Lung (tissue), 12 donors: ENCODE data around the gene MRPL2. TPM values are rescaled to one million over a fixed set of nuclear protein-coding genes. Genes with fewer than 3 reads are reported as not detected.

ENCODE experiments used
- ATAC-seq: fragments of 200-7000 bp; cut with Tn5 transposase; one replicate; pipeline ENCODE4 v1.9.1; 2020; ENCODE audit warnings: moderate number of reproducible peaks; ENCODE audit not compliant: insufficient read depth, low FRiP score
- DNase-seq, 3 donors: peaks; one replicate each; pipeline ENCODE4 v3.0.0-alpha.2; 2013 to 2017
- H3K27ac ChIP-seq, 2 donors: one replicate each; pipeline ENCODE4 v1.5.1; 2013; ENCODE audit warnings: mild to moderate bottlenecking in 2 of 2, moderate library complexity in 2 of 2, control low read depth in 1 of 2, inconsistent platforms in 1 of 2, low read depth in 1 of 2, low read length in 1 of 2
- H3K27me3 ChIP-seq, 3 donors: one replicate each; pipeline ENCODE4 v1.5.1; 2013; ENCODE audit warnings: low read length in 2 of 3; ENCODE audit not compliant: control insufficient read depth in 3 of 3, insufficient read depth in 3 of 3
- H3K36me3 ChIP-seq, 4 donors: one replicate each; pipeline ENCODE4 v1.5.1; 2013; ENCODE audit warnings: low read length in 4 of 4, mild to moderate bottlenecking in 1 of 4, moderate library complexity in 1 of 4; ENCODE audit not compliant: control insufficient read depth in 4 of 4, insufficient read depth in 4 of 4
- H3K4me1 ChIP-seq, 5 donors: one replicate each; pipeline ENCODE4 v1.5.1; 2013; ENCODE audit warnings: low read length in 5 of 5, mild to moderate bottlenecking in 2 of 5, moderate library complexity in 1 of 5; ENCODE audit not compliant: control insufficient read depth in 5 of 5, insufficient read depth in 5 of 5
- H3K4me3 ChIP-seq: one replicate; pipeline ENCODE4 v1.5.1; 2013; ENCODE audit warnings: mild to moderate bottlenecking, control low read depth, moderate library complexity
- H3K9ac ChIP-seq, 2 donors: one replicate each; pipeline ENCODE4 v1.5.1; 2013; ENCODE audit warnings: low read length in 2 of 2, control low read depth in 1 of 2; ENCODE audit not compliant: insufficient read depth in 1 of 2
- H3K9me3 ChIP-seq, 4 donors: one replicate each; pipeline ENCODE4 v1.5.1; 2013; ENCODE audit warnings: low read length in 3 of 4, mild to moderate bottlenecking in 1 of 4, moderate library complexity in 1 of 4; ENCODE audit not compliant: control insufficient read depth in 4 of 4, insufficient read depth in 3 of 4
- CTCF ChIP-seq: IDR thresholded peaks from 2 replicates; pipeline ENCODE4 v1.5.1; 2012; ENCODE audit warnings: mild to moderate bottlenecking; ENCODE audit errors: control extremely low read depth, extremely low read depth
- WGBS, 2 donors: extraction: QIAGEN DNeasy Blood & Tissue Kit; methylation state at CpG; one replicate each; pipeline ENCODE4 v1.1.7; 2013; 5-methylcytosine and 5-hydroxymethylcytosine counted together
- polyA plus RNA-seq, 2 donors: library from polyadenylated mRNA; stranded (reverse); fragments of 200-250 nt; gene quantifications; one replicate each; pipeline ENCODE4 v1.2.1, GENCODE V29; 2013
- total RNA-seq, 2 donors: library from RNA; depleted of rRNA in 1 of 2; stranded (reverse); fragments of >200 nt in 1 of 2; gene quantifications; one replicate each; pipeline ENCODE4 v1.2.1, GENCODE V29; 2014 to 2021
- donor health status: control.
- donor health status: control.
- donor health status: Bipolar disorder and iron deficiency.
- donor health status: healthy.
- donor health status: DM: yes; HTN: yes; CAD: no.

Gene MRPL2
- total and polyA plus RNA-seq, 4 donors = 11.5 to 84.0 (median 46.1) TPM

GRCh38 chr6:43009124-43009523 is 50.1 kb downstream of the MRPL2 start:
- DNase-seq = peak; percentile 25 to 53 (median 47)

DNA sequence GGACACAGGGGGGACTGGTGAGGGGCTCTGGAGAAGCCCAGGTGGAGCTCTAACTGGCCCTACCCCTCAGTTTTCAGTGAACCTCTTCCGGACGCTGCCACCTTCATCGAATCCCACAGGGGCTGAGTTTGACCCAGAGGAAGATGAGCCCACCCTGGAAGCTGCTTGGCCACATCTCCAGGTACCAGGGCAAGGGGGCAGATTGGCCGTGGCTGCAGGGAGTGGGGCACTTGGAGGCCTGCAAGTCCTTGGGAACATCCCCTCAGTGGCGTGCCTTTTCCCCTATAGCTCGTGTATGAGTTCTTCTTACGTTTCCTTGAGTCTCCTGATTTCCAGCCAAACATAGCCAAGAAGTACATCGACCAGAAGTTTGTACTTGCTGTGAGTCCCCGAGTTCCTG is 52.1 kb downstream of the MRPL2 start:
- Histone ChIP-seq H3K9me3 (no peaks in the 10 kb centered on the region), H3K27ac (no peak overlapping the region), H3K4me3 (no peak overlapping the region), H3K4me1 (no peaks in the 10 kb centered on the region), H3K36me3 (peaks cover 10 to 32% (median 31%) of the 10 kb centered on the region in 4 donors), H3K9ac (no peak overlapping the region), H3K27me3 (no peaks in the 10 kb centered on the region)
- DNase-seq = no peak
- 93 to 95% methylated on average over 9 of the region's 9 CpGs for WGBS, 2 donors
- no peak for ATAC-seq
- no peak for TF ChIP-seq CTCF

More at GRCh38 chr6:43009124-43009523, 50.1 kb downstream of the MRPL2 start:
- WGBS, 2 donors = 68 to 81% methylated on average over 6 of the region's 6 CpGs
- TF ChIP-seq CTCF = no peak
- Histone ChIP-seq H3K9me3 (no peaks in the 10 kb centered on the region), H3K4me3 (no peak overlapping the region), H3K27ac (no peak overlapping the region), H3K4me1 (peaks cover 0 to 11% (median 8%) of the 10 kb centered on the region in 5 donors), H3K9ac (no peak overlapping the region), H3K27me3 (no peaks in the 10 kb centered on the region), H3K36me3 (peaks cover 10 to 33% (median 29%) of the 10 kb centered on the region in 4 donors)
- no peak for ATAC-seq

DNA sequence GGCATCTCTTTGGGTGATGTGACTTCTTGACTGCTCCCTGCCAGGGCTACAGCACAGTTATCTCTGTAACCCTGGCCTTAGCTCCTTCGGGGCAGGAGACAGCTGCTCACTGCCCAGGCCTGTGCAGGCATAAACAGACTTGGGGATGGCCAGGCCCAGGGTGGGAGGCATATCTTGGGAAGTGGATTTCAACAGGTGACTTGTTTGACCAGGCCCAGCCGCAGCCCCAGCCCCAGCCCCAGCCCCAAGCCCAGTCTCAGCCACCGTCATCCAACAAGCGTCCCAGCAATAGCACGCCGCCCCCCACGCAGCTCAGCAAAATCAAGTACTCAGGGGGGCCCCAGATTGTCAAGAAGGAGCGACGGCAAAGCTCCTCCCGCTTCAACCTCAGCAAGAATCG is 53.0 kb downstream of the MRPL2 start:
- H3K9me3 ChIP-seq = no peaks in the 10 kb centered on the region
- H3K27me3 ChIP-seq = no peaks in the 10 kb centered on the region
- H3K27ac ChIP-seq = no peak overlapping the region
- TF ChIP-seq CTCF = no peak
- H3K36me3 ChIP-seq = peaks cover 8 to 32% (median 29%) of the 10 kb centered on the region in 4 donors
- WGBS, 2 donors = 96 to 97% methylated on average over 11 of the region's 11 CpGs
- no peak overlapping the region for H3K4me3 ChIP-seq
- no peak for ATAC-seq
- H3K9ac ChIP-seq = no peak overlapping the region
- DNase-seq = no peak
- no peaks in the 10 kb centered on the region for H3K4me1 ChIP-seq

GRCh38 chr6:43005844-43006243 is 53.4 kb downstream of the MRPL2 start:
- H3K4me3 ChIP-seq = no peak overlapping the region
- no peaks in the 10 kb centered on the region for H3K27me3 ChIP-seq
- H3K9ac ChIP-seq = no peak overlapping the region
- no peaks in the 10 kb centered on the region for H3K4me1 ChIP-seq
- 92 to 97% methylated on average over 5 of the region's 5 CpGs for WGBS, 2 donors
- H3K9me3 ChIP-seq = no peaks in the 10 kb centered on the region
- DNase-seq (no peak), ATAC-seq (no peak)
- no peak for TF ChIP-seq CTCF
- H3K27ac ChIP-seq = no peak overlapping the region
- peaks cover 4 to 28% (median 25%) of the 10 kb centered on the region in 4 donors for H3K36me3 ChIP-seq
